HG03095 (cell line): ENCODE results near the gene LCK.
"Not testable (repeated sequence)": the region's sequence is repeated elsewhere in the genome, so short reads cannot be mapped to it uniquely, and the experiment has no call there.

Experiments
- ATAC-seq: cut with Tn5 transposase; IDR thresholded peaks from one replicate; pipeline ENCODE4 v1.9.1; 2021; ENCODE audit warnings: moderate library complexity; ENCODE audit not compliant: unreplicated experiment

LCK gene

DNA sequence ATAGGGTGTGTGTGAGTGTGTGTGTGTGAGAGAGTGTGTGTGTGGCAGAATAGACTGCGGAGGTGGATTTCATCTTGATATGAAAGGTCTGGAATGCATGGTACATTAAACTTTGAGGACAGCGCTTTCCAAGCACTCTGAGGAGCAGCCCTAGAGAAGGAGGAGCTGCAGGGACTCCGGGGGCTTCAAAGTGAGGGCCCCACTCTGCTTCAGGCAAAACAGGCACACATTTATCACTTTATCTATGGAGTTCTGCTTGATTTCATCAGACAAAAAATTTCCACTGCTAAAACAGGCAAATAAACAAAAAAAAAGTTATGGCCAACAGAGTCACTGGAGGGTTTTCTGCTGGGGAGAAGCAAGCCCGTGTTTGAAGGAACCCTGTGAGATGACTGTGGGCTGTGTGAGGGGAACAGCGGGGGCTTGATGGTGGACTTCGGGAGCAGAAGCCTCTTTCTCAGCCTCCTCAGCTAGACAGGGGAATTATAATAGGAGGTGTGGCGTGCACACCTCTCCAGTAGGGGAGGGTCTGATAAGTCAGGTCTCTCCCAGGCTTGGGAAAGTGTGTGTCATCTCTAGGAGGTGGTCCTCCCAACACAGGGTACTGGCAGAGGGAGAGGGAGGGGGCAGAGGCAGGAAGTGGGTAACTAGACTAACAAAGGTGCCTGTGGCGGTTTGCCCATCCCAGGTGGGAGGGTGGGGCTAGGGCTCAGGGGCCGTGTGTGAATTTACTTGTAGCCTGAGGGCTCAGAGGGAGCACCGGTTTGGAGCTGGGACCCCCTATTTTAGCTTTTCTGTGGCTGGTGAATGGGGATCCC, 22.5 kb downstream of the LCK start:
- no peak for ATAC-seq

DNA sequence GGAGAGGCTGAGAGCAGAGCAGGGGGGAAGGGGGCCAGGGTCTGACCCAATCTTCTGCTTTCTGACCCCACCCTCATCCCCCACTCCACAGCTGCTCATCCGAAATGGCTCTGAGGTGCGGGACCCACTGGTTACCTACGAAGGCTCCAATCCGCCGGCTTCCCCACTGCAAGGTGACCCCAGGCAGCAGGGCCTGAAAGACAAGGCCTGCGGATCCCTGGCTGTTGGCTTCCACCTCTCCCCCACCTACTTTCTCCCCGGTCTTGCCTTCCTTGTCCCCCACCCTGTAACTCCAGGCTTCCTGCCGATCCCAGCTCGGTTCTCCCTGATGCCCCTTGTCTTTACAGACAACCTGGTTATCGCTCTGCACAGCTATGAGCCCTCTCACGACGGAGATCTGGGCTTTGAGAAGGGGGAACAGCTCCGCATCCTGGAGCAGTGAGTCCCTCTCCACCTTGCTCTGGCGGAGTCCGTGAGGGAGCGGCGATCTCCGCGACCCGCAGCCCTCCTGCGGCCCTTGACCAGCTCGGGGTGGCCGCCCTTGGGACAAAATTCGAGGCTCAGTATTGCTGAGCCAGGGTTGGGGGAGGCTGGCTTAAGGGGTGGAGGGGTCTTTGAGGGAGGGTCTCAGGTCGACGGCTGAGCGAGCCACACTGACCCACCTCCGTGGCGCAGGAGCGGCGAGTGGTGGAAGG, 23.7 kb downstream of the LCK start:
- no peak for ATAC-seq

- no peak for ATAC-seq
These were observed 24.4 kb downstream of the LCK start for GRCh38 chr1:32275424-32275823.

DNA sequence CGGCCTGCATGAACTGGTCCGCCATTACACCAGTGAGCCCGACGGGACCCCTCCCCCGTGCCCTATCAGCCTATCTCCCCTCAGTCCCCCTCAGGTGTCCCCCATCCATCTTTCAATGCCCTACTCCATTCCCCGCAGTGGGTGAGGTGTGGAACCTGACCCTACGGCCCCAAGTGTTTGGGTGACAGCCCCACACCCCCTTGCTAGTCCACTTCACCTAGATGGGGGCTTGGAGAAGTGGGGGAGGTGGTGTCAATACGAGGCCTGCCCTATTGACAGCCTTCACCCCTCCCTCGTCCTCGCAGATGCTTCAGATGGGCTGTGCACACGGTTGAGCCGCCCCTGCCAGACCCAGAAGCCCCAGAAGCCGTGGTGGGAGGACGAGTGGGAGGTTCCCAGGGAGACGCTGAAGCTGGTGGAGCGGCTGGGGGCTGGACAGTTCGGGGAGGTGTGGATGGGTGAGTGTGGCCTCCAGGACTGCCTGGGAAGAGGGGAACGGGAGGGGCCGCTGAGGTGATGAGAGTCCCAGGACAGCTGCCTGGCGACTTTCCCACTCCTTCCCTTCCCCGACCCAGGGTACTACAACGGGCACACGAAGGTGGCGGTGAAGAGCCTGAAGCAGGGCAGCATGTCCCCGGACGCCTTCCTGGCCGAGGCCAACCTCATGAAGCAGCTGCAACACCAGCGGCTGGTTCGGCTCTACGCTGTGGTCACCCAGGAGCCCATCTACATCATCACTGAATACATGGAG, 25.1 kb downstream of the LCK start:
- ATAC-seq = no peak

GRCh38 chr1:32284777-32285176, 33.7 kb downstream of the LCK start:
- not testable (repeated sequence) for ATAC-seq

- no peak for ATAC-seq
These were observed 34.6 kb downstream of the LCK start for GRCh38 chr1:32285658-32286057.

DNA sequence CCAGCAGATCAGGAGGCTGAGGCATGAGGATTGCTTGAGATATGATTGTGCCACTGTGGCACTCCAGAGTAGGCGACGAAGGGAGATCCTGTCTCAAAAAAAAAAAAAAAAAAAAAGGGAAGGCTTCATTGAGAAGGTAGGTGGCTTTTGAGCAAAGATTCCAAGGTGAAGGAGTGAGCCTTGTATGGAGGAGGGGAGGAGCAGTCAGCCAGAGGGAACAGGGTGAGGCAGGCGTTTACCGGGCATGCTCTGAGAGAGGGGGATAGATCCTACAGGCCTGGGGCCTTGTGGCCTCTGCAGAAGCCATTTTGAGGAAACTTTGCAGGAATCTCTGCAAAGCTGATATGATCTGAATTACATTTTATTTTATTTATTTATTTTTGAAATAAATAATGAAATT, 35.7 kb downstream of the LCK start:
- no peak for ATAC-seq

DNA sequence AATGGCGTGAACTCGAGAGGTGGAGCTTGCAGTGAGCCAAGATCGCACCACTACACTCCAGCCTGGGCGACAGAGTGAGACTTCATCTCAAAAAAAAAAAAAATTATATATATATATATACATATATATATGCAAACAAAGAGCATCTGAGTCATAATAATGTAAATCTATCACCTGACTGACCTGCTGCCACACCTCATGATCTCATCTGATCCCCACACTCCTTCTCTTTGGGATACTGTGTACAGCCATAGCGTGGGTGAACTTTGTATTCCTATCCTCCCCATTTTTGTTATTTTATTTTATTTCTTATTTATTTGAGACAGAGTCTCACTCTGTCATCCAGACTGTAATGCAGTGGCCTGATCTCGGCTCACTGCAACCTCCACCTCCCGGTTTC, 38.2 kb downstream of the LCK start:
- ATAC-seq = no peak

- no peak for ATAC-seq
These were observed 40.2 kb downstream of the LCK start for GRCh38 chr1:32291145-32291707.

DNA sequence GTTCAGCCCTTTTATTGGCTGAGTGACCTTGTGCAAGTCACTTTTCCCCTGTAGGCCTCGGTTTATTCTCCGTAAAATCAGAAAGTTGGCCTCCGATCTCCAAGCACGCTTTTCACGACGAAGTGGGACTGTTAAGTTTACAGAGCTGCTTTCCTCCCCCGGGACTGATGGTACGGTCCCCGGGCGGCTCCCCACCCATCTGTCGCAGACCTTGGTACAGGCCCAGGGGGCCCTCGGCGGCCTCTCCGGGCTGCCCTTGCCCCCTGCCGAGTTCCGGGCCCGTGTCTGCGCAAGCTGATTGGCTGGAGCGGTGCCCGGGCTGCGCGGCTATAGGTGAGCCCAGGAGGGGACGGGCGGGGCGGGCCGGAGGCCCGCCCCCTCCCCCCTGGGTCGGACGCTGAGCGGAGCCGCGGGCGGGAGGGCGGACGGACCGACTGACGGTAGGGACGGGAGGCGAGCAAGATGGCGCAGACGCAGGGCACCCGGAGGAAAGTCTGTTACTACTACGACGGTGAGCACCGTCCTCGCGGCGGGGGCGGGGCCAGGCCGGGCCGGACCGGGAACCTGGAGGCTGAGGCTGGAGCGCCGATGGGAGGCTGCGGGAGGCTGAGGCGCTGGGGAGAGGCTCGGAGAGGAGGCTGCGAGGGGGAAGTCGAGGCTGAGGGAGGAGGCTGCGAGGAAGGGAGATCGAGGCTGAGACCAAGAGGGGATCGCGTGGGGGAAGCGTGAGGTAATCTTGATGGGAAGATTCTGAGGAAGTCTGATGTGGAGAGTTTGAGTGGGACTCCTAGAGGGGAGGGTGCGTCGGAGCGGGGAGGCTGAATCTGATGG, 40.9 kb downstream of the LCK start, which contains the start of gene HDAC1:
HDAC1 (plus strand) TSS at position 376 of the 831 bp plus-strand sequence; CDS start at position 463, 87 bp downstream.
- peak; percentile 88 for ATAC-seq

- ATAC-seq = not testable (repeated sequence)
These were observed 47.1 kb downstream of the LCK start for GRCh38 chr1:32298211-32298610.

DNA sequence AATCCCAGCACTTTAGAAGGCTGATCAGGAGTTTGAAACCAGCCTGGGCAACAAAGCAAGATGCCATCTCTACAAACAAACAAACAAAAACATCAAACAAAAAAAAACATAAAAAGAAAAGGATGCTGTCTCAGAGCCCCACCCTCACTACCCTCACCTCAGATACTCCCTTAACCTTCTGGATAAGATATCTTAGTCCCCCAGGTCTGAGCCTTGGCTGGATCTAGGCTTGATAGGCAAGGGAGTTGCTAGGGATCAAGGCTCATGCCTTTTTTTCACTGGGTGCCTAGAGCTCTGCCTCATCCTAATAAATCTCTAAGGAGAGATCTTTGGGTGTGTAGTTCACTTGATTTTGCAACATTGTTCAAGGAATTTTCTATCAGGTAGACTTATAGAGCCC, 48.3 kb downstream of the LCK start:
- ATAC-seq = no peak

DNA sequence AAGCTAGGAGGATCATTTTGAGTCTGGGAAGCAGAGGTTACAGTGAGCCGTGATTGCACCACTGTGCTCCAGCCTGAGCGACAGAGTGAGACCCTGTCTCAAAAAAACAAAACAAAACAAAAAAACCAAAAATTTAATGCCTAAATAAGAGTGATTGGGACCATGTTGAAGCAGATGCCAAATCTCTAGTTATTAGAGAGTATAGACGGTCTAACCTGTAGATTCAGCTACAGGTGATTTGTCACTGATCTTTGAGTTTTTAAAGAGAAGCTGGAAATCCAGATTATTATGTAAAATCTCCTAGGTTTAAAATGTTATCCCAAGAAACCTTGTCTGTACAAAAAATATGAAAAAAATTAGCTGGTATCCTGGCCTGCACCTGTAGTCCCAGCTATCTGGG, 52.3 kb downstream of the LCK start:
- ATAC-seq = no peak

DNA sequence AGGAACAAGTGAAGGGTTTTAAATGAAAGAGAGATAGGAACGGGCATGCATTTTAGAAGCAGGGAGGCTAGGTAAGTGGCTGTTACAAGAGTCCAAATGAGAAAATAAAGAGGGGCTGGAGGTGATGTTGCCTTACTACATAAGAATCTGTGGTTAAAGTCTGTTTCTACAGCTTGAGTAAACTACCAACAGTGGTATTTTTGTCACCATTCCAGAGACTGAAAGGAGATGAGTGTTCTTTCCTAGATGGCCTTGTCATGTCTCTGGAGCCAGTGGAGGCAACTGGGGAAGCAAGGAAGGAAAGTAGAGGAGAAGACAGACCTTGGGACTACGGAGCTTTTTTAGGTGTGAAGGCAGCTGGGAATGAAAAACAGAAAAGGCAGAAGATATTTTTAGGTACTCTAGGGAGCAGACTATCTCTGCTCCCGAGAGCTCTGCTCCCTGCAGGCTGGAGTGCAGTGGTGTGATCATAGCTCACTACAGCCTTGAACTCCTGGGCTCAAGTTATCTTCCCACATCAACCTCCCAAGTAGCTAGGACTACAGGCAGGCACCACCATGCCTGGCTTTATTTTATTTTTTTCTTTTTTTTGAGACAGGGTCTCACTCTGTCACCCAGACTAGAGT, 53.0 kb downstream of the LCK start:
- no peak for ATAC-seq

- ATAC-seq = no peak
These were observed 54.2 kb downstream of the LCK start for GRCh38 chr1:32305310-32305709.

- ATAC-seq = no peak
These were observed 56.3 kb downstream of the LCK start for GRCh38 chr1:32307324-32307723.

DNA sequence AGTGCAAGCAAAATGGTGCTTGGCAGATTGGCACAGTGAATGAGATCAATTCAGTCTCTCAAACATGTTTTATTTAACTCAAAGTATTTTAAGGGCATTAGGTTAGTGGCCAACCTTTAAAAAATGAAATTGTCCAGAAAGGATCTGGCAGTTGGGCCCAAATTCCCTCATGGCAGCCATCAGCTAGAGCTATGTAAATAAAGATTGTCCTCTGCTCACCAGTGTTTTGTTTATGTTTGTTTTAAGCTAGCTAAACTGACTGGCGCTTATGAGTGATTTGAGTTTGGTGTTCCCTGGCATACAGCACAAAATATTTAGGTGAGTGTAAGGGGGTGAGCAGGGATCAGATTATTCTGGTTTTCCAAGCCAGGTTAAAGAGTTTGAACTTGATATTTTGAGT, 58.9 kb downstream of the LCK start:
- no peak for ATAC-seq

- no peak for ATAC-seq
These were observed 60.8 kb downstream of the LCK start for GRCh38 chr1:32311709-32312393.

DNA sequence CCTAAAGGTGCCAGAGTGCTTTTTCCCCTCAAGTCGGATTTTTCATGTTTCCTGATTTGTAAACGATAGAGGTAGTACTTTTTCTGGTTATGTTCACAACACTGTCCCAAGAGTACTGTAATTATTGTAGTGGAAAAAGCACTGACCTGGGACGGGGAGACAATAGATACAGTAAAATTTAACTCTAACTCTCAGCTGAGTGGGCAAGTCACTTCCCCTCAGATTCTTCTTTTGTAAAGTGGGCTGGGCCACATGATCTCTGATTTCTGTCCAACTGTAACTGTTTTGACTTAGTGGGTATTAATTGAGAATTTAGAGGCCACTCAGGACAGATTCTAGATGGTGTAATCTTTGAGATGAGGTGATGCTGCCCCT, 65.8 kb downstream of the LCK start:
- peak; percentile 23 for ATAC-seq
